RPMI7951 (cell line): ENCODE data around the gene PAFAH1B1. TPM values are rescaled to one million over a fixed set of nuclear protein-coding genes. Genes with fewer than 3 reads are reported as not detected.
"Not testable (repeated sequence)": the region's sequence is repeated elsewhere in the genome, so short reads cannot be mapped to it uniquely, and the experiment has no call there.

Experiments used
- DNase-seq: peaks from one replicate; pipeline ENCODE4 v3.0.0-alpha.2; 2012; ENCODE audit warnings: low read depth
- total RNA-seq: library from RNA; depleted of rRNA; stranded (reverse); fragments of >200 nt; shearing (Covaris generic); gene quantifications from 2 replicates; pipeline ENCODE4 v1.2.3, GENCODE V29; 2014

The PAFAH1B1 gene
- total RNA-seq, 1 experiment from 2014 or later: 106 TPM

- no peak for DNase-seq
Observed at GRCh38 chr17:2594722-2595599, 1.5 kb downstream of the PAFAH1B1 start.

GRCh38 chr17:2595716-2596115 lies 2.3 kb downstream of the PAFAH1B1 start:
- DNase-seq: no peak

DNA sequence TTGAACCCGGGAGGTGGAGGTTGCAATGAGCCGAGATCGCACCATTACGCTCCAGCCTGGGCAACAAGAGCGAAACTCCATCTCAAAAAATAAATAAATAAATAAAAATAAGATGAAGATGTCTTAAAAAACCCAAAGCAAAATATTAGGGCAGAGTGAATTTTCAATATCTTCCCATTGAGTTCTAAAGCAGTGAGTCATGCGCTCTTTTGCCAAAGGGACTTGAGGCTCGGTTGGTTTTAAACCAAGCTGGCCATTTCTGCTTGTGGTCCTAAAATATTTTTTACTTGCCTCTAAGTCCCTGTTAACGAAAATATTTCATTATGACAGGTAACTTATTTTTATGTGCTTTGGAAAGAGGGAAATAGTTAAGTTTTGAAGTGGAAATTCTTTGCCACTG lies 4.7 kb downstream of the PAFAH1B1 start:
- peak; percentile 56 for DNase-seq

- no peak for DNase-seq
Observed at GRCh38 chr17:2602597-2603017, 9.2 kb downstream of the PAFAH1B1 start.

DNA sequence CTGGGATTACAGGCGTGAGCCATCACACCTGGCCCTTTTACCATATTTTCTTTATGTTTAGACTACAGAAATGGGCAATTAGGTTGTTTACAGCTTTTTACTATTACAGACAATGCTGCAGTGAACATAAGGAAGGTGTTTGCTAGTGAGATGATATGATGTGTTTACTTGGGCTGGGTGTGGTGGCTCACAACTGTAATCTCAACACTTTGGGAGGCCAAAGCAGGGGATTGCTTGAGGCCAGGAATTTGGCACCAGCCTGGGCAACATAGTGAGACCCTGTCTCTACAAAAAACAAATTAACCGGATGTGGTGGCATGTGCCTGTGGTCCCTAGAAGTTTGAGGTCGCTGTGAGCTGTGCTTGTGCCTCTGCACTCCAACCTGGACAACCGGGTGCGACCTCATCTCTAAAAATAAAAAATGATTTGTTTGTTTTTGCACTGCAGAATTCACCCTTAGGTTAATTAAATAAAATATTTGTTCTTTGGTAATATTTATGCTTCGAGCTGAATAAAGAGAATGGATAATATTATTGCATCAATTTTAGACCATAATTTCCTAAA lies 15.0 kb downstream of the PAFAH1B1 start:
- DNase-seq: no peak

DNA sequence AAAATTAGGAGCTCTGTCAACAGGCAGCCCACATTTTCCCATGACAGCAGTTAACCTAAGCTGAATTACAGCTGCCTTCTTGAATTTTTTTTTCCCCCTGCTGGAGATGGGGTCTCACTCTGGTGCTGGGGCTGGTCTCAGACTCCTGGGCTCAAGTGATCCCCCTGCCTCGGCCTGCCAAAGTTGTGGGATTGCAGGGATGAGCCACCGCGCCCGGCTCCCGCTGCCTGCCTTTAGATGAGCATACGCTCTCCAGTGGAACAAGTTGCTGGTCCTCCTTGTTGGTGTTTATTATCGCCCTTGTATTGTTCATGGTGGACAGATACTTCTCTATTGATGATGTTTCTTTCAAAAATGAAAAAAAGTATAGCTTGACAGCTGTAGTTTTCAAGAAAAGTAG lies 15.6 kb downstream of the PAFAH1B1 start:
- DNase-seq: no peak

DNA sequence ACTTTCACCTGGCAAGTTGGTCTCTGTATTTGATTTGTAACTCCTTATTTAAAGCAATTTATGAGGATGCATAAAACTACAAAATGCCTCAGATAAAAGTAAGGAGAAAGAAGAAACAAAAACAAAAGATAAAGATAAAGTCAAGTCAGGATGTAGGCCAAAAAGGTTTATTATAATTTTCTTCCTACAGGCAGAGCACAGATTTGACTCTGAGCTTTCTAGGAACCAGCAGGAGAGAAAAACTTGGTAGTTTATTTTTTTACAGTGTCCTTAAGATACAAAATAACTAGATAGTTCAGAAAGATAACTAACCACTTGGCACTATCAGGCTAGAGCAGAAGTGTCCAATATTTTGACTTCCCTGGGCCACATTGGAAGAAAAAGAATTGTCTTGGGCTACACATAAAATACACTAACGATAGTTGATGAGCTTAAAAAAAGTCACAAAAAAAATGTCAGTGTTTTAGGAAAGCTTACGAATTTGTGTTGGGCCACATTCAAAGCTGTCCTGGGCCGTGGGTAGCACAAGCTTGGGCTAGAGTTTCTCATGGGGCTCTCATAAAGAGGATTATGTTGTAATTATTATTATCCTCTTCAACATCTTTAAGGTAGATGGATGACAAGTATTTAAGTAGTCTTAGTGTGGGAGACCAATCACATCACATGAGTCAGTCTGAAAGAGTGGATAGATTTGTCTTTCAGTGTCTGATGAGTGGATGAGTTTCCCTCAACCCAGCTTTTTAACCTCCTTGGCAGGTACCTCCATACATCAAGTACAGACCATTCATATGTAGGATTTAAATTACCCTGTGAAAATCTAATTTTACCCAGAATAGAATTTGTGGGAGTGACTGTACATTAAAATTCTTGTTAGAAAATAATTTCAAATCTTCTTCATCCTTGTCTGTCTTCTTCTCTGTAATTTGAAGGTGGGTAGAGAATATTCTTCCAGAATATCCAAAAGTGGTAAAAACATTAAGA lies 17.0 kb downstream of the PAFAH1B1 start:
- DNase-seq: no peak

DNA sequence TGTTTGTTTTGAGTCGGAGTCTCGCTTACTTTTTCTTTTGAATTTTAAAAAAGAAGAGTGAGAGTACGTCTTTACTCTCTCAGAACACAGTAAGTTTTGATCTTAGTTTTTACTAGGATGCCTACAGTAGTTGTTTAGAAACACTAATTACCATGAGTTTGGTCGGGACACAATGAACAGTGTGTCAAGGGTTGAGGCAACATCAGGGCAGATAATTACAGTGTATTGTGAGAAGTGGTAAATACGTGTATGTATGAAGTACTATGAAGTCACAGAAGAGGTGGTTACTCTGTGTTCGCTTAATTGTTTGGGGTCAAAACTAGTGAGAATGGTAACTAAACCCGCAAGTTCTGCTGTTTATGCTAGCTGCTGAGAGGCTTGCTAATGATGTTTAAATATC lies 18.2 kb downstream of the PAFAH1B1 start:
- no peak for DNase-seq

DNA sequence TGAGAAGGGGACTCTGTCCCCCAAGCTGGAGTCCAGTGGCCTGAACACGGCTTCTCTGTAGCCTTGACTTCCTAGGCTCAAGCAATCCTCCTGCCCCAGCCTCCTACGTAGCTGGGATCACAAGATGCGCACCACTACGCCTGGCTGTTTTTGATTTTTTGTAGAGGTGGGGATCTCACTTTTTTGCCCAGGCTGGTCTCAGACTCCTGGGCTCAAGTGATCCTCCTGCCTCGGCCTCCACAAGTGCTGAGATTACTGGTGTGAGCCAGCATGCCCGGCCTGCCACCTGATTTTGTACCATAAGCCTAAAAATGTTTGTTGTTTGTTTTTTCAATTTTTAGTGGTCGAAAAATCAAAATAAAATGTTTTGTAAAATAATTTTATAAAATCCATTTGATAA lies 19.2 kb downstream of the PAFAH1B1 start:
- DNase-seq: no peak

DNA sequence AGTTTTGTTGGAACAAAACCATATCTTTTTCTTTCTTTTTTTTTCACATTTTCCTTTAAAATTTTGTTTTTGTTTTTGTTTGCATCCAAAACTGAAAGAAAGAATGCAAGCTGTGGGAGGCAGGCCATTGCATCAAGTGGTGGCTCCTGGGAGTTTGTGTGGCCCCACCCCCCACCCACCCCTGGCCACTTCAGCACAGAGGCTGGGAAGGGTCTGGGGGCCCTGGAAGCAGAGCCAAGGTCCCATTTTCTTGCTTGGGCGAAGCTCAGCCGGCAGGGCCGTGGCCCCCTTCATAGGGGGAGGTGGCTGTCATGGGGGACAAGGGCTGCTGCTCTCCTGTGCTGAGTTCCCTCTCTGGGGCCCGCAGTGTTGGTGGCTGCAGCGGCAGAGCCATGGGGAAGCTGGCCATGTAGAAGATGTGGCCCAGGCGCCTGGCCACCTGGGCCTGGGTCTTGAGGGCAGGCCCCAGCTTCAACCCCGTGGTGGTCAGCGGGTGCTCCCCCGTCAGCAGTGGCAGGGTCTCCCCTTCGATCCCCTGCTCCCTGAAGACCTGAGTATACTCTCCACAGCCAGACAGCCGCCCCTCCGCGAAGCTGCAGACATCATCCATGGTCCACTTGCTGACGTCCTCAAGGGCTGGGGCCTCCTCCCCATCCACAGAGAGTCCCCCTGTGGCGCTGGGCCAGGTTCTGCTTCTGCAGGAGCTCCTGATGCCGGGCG lies 19.8 kb downstream of the PAFAH1B1 start:
- DNase-seq: no peak

- no peak for DNase-seq
Observed at GRCh38 chr17:2615882-2616281, 22.4 kb downstream of the PAFAH1B1 start.

DNA sequence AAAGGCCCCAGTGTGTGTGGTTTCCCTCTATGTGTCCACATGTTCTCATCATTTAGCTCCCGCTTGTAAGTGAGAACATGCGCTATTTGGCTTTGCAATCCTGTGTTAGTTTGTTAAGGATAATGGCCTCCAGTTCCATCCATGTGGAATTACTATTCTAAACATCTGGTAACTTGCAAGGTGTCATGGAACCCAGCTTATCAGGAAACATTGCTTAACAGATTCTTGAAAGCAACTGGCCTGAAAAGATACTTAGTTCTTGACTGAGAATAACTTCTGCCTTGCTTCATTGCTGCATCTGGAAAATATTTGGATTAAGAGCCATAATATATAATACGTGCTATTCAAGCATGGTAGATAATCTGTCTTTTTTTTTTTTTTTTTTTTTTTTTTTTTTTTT lies 27.8 kb downstream of the PAFAH1B1 start:
- DNase-seq: peak; percentile 1

DNA sequence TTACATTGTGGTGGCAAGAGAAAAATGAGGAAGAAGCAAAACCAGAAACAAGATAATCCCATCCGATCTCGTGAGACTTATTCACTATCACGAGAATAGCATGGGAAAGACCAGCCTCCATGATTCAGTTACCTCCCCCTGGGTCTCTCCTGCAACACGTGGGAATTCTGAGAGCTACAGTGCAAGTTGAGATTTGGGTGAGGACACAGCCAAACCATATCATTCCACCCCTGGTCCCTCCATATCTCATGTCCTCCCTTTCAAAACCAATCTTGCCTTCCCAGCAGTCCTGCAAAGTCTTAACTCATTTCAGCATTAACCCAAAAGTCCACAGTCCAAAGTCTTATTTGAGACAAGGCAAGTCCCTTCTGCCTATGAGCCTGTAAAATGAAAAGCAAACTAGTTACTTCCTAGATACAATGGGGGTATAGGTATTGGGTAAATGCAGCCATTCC lies 28.5 kb downstream of the PAFAH1B1 start:
- DNase-seq: not testable (repeated sequence)

DNA sequence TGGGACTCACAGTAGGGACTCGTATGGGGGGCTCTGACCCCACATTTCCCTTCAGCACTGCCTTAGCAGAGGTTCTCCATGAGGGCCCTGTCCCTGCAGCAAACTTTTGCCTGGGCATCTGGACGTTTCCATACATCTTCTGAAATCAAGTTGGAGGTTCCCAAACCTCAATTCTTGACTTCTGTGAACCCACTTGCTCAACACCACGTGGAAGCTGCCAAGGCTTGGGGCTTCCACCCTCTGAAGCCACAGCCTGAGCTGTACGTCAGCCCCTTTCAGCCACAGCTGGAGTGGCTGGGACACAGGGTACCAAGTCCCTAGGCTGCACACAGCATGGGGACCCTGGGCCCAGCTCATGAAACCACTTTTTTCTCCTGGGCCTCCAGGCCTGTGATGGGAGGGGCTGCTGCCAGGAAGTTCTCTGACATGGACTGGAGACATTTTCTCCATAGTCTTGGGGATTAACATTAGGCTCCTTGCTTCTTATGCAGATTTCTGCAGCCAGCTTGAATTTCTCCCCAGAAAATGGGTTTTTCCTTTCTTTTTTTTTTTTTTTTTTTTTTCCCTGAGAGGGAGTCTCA lies 29.4 kb downstream of the PAFAH1B1 start:
- DNase-seq: not testable (repeated sequence)

- DNase-seq: no peak
Observed at GRCh38 chr17:2624292-2624731, 30.9 kb downstream of the PAFAH1B1 start.

GRCh38 chr17:2626626-2627219 lies 33.3 kb downstream of the PAFAH1B1 start:
- DNase-seq: not testable (repeated sequence)

- not testable (repeated sequence) for DNase-seq
Observed at GRCh38 chr17:2628922-2629321, 35.5 kb downstream of the PAFAH1B1 start.

DNA sequence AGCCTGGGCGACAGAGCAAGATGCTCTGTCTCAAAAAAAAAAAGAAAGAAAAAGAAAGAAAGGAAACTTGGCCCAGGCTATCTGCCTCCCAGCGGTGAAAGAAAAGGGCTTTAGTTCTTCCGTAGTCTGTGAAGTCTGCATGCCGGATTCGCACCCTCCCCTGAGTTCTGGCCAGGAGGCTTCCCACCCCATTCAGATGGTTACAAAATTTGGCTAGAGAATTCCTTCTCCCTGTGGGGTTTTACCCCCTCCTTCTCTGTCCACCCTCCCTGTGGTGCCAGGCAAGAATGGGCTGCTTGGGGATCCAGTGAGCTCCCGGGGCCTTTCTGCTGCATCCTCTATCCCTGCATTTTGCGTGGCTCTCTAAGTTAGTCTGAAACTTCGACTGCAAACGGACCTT lies 37.8 kb downstream of the PAFAH1B1 start:
- no peak for DNase-seq

GRCh38 chr17:2634361-2634960 lies 41.0 kb downstream of the PAFAH1B1 start:
- peak; percentile 43 for DNase-seq

DNA sequence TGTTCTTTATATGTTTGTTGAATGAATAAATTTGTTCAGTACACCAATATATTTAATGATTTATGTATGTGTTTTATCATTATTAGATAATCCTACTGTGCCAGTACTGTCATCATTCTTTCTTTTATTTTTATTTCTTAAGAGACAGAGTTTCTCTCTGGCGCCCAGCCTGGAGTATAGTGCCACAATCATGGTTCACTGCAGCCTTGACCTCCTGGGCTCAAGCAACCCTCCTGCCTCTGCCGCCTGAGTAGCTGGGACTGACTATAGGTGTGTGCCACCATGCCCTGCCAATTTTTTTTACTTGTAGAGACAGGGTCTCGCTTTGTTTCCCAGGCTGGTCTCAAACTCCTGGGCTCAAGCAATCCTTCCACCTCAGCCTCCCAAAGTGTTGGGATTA lies 41.8 kb downstream of the PAFAH1B1 start:
- DNase-seq: no peak
